Ascending aorta (tissue), 2 donors: ENCODE results near the gene NTNG2. TPM values are rescaled to one million over a fixed set of nuclear protein-coding genes. Genes with fewer than 3 reads are reported as not detected.

Source experiments
- DNase-seq, 2 donors: peaks; one replicate each; pipeline ENCODE4 v3.0.0-alpha.2; 2019; ENCODE audit warnings: low spot score in 2 of 2
- H3K27ac ChIP-seq, 2 donors: fragments of 200-600 bp; sonication (generic); one replicate each; pipeline ENCODE4 v1.5.1; 2016 to 2017; ENCODE audit warnings: mild to moderate bottlenecking in 1 of 2
- H3K27me3 ChIP-seq: fragments of 200-600 bp; sonication (generic); one replicate; pipeline ENCODE4 v1.5.1; 2017
- H3K36me3 ChIP-seq, 2 donors: fragments of 200-600 bp; sonication (generic); one replicate each; pipeline ENCODE4 v1.5.1; 2016
- H3K4me1 ChIP-seq, 2 donors: fragments of 200-600 bp; sonication (generic); one replicate each; pipeline ENCODE4 v1.5.1; 2016 to 2017; ENCODE audit warnings: mild to moderate bottlenecking in 1 of 2
- H3K4me3 ChIP-seq, 2 donors: fragments of 200-600 bp; sonication (generic); one replicate each; pipeline ENCODE4 v1.5.1; 2016 to 2017; ENCODE audit warnings: mild to moderate bottlenecking in 1 of 2
- H3K9me3 ChIP-seq, 2 donors: fragments of 200-600 bp; sonication (generic); one replicate each; pipeline ENCODE4 v1.5.1; 2016
- CTCF ChIP-seq, 3 experiments: fragments of 200-600 bp in 2 of 3; fragments of 450-650 bp in 1 of 3; sonication (generic) in 2 of 3; IDR thresholded peaks; one replicate each; pipeline ENCODE4 v1.5.1; 2016 to 2019; ENCODE audit warnings: antibody characterized with exemption in 3 of 3, mild to moderate bottlenecking in 1 of 3, moderate library complexity in 1 of 3
- intact Hi-C: fragments of 100-400 bp; cut with DNase I; formaldehyde crosslinking; loops from one replicate; pipeline ENCODE4 v1.15.1; 2023
- total RNA-seq: library from RNA; depleted of rRNA; stranded (reverse); fragments of >200 nt; gene quantifications from one replicate; pipeline ENCODE4 v1.1.0, GENCODE V29; 2016

The NTNG2 gene
- total RNA-seq, 1 donor from 2014 or later, result 5.9 TPM

GRCh38 chr9:132157347-132158116 is 4.3 kb upstream of the NTNG2 start:
- Histone ChIP-seq H3K4me3 (no peak overlapping the region), H3K9me3 (no peaks in the 10 kb centered on the region), H3K27ac (no peak overlapping the region), H3K27me3 (peaks cover 9% of the 10 kb centered on the region), H3K4me1 (peaks cover under 1 to 6% of the 10 kb centered on the region in 2 donors), H3K36me3 (no peaks in the 10 kb centered on the region)
- intact Hi-C loops, result no loop called here
- no peak for TF ChIP-seq CTCF (IDR thresholded peaks at IDR 0.05)
- no peak for DNase-seq

DNA sequence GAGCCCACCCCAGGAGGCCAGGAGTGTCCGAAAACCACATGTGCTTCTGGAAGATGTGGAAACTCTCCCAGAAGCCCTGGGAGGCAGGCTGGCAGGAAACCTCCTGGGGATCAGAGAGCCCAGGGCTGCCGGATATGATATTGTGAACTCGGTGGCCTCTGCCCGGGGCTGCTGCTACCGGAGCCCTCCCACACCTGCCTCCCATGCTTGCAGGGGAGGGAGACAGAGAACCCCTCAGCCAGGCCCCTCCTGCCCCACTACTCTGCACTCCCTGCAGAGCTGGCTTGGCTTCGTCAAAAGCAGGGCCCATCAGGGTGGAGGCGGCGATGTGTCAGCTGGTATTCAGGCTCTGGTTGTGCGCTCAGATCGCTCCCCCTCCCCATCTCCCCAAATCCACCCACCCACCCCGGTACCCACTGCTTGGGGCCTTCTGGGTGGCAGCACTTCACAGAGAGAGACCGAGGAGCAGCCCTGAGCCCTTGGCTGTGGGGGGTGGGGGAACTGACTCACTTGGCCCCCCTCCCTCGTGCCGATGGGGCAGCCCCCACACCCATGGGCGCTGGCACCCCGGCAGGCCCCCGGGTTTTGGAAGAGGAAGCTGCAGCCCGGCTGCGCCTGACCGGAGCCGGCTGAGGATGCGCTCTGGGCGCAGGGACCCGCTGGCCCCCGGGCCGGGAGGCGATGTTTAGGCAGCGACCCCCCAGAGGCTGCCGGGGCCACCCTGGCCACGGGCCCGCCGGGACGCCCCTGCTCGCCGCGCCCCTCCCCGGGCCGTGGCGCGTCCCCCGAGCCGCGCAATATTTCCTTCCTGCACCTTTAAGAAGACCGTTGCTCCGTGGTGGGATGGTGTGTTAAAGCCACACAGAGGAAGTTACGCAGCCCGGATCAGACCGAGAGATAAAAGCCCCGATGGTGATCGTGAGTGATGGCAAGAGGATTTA is 786 bp upstream of the NTNG2 start:
- H3K27ac ChIP-seq, result no peak overlapping the region
- peaks cover 17% of the 10 kb centered on the region for H3K27me3 ChIP-seq
- intact Hi-C loops, result no loop called here
- TF ChIP-seq CTCF (IDR thresholded peaks at IDR 0.05), result no peak
- H3K36me3 ChIP-seq, result no peaks in the 10 kb centered on the region
- peak overlapping the region; percentile 68 to 82 for H3K4me3 ChIP-seq
- no peaks in the 10 kb centered on the region for H3K9me3 ChIP-seq
- peaks cover 16 to 24% of the 10 kb centered on the region in 2 donors for H3K4me1 ChIP-seq
- peak in 1 of 2 donors; percentile 68 for DNase-seq

- peaks cover 17% of the 10 kb centered on the region for H3K27me3 ChIP-seq
- no peaks in the 10 kb centered on the region for H3K36me3 ChIP-seq
- H3K4me1 ChIP-seq, result peaks cover 16 to 24% of the 10 kb centered on the region in 2 donors
- no peak for TF ChIP-seq CTCF (IDR thresholded peaks at IDR 0.05)
- intact Hi-C loops, result no loop called here
- H3K27ac ChIP-seq, result no peak overlapping the region
- no peak for DNase-seq
- peak overlapping the region; percentile 68 to 82 for H3K4me3 ChIP-seq
- H3K9me3 ChIP-seq, result no peaks in the 10 kb centered on the region
Observed at GRCh38 chr9:132162764-132163456, 1.1 kb downstream of the NTNG2 start.

GRCh38 chr9:132163457-132163875 is 1.6 kb downstream of the NTNG2 start:
- Histone ChIP-seq H3K9me3 (no peaks in the 10 kb centered on the region), H3K27ac (no peak overlapping the region), H3K27me3 (peaks cover 17% of the 10 kb centered on the region), H3K4me1 (peaks cover 16 to 24% of the 10 kb centered on the region in 2 donors), H3K36me3 (no peaks in the 10 kb centered on the region), H3K4me3 (peak overlapping the region; percentile 68 to 82)
- DNase-seq, result no peak
- TF ChIP-seq CTCF (IDR thresholded peaks at IDR 0.05), result no peak
- intact Hi-C loops, result no loop called here

DNA sequence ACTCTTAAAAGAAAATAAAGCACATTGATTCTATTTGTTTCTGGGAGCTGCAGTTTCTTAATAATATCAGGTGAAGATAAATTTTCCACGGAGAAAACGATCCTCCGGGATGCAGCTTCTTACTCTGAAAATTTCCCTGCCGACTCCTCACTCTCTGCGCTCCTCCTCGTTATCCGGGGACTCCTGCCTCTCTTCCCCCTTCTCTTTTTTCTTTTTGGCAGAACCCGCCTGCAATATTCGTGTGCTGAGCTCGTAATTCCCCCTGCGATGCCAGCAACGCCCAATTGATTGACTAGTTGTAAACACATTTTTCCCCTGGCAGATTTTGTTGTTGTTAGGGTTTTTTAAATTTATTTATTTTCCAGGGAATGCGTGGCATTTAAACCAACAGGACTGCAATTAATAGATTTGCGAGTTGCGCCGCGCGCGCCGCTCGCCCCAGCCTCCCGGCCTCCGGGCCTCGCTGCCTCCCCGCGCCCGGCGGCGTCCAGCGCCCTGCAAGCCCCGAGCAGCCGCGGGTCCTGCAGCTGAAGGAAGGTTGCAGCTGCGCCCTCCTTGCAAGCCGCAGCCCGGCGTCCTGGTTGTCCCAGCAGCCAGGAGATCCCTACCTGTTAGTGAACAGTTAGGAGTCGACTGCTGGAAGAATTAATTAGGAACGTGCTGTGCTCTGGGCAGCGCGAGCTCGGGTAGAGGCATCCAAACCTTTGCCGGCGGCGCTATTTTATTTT is 2.2 kb downstream of the NTNG2 start:
- H3K36me3 ChIP-seq, result no peaks in the 10 kb centered on the region
- no peaks in the 10 kb centered on the region for H3K9me3 ChIP-seq
- intact Hi-C loops, result no loop called here
- peak overlapping the region; percentile 68 to 82 for H3K4me3 ChIP-seq
- H3K27me3 ChIP-seq, result peaks cover 17% of the 10 kb centered on the region
- DNase-seq, result no peak
- TF ChIP-seq CTCF (IDR thresholded peaks at IDR 0.05), result no peak
- H3K27ac ChIP-seq, result no peak overlapping the region
- H3K4me1 ChIP-seq, result peaks cover 16 to 24% of the 10 kb centered on the region in 2 donors
